ENCODE data around the gene USP3. TPM values are rescaled to one million over a fixed set of nuclear protein-coding genes. Genes with fewer than 3 reads are reported as not detected.

USP3 gene
- total RNA-seq, 2 donors from 2014 or later: 48.8 to 50.1 TPM

- DNase-seq (no peak), ATAC-seq (no peak)
- Histone ChIP-seq H3K4me3 (no peak overlapping the region), H3K9me3 (no peaks in the 10 kb centered on the region), H3K27ac (no peak overlapping the region), H3K36me3 (replicated peaks in 1 of 2; ENCODE audit: insufficient read depth in 1 of 2, low read depth in 2 of 2) (peaks cover 0 to 10% of the 10 kb centered on the region in 2 donors), H3K27me3 (no peaks in the 10 kb centered on the region), H3K4me1 (peaks cover 7% of the 10 kb centered on the region)
- WGBS, 2 donors: 47 to 64% methylated on average over 1 of the region's 1 CpG
- intact Hi-C loops (cut with DNase I): no loop called here
- TF ChIP-seq CTCF (IDR thresholded peaks at IDR 0.05) (no peak), POLR2A (IDR thresholded peaks at IDR 0.05) (no peak)
These were observed 70.9 kb downstream of the USP3 start for GRCh38 chr15:63575312-63575711.

GRCh38 chr15:63576441-63576840 is 72.0 kb downstream of the USP3 start:
- Histone ChIP-seq H3K4me3 (no peak overlapping the region), H3K4me1 (peaks cover 7% of the 10 kb centered on the region), H3K27ac (no peak overlapping the region), H3K36me3 (replicated peaks in 1 of 2; ENCODE audit: insufficient read depth in 1 of 2, low read depth in 2 of 2) (peaks cover 0 to 5% of the 10 kb centered on the region in 2 donors), H3K27me3 (no peaks in the 10 kb centered on the region), H3K9me3 (no peaks in the 10 kb centered on the region)
- DNase-seq (no peak), ATAC-seq (no peak)
- TF ChIP-seq POLR2A (IDR thresholded peaks at IDR 0.05) (no peak), CTCF (IDR thresholded peaks at IDR 0.05) (no peak)
- intact Hi-C loops (cut with DNase I): no loop called here
- WGBS, 2 donors: 72% methylated on average over 6 of the region's 6 CpGs

- Histone ChIP-seq H3K36me3 (replicated peaks in 1 of 2; ENCODE audit: insufficient read depth in 1 of 2, low read depth in 2 of 2) (no peaks in the 10 kb centered on the region), H3K27ac (no peak overlapping the region), H3K4me1 (peaks cover 5% of the 10 kb centered on the region), H3K4me3 (no peak overlapping the region), H3K9me3 (no peaks in the 10 kb centered on the region), H3K27me3 (no peaks in the 10 kb centered on the region)
- TF ChIP-seq CTCF (IDR thresholded peaks at IDR 0.05): no peak
- intact Hi-C loops (cut with DNase I): no loop called here
- ATAC-seq: no peak
- no peak for DNase-seq
These were observed 77.8 kb downstream of the USP3 start for GRCh38 chr15:63582179-63582578.

GRCh38 chr15:63582718-63583426 is 78.5 kb downstream of the USP3 start:
- intact Hi-C loops (cut with DNase I): no loop called here
- Histone ChIP-seq H3K9me3 (no peaks in the 10 kb centered on the region), H3K4me1 (peaks cover 12% of the 10 kb centered on the region), H3K27ac (no peak overlapping the region), H3K36me3 (replicated peaks in 1 of 2; ENCODE audit: insufficient read depth in 1 of 2, low read depth in 2 of 2) (no peaks in the 10 kb centered on the region), H3K27me3 (no peaks in the 10 kb centered on the region), H3K4me3 (no peak overlapping the region)
- 86 to 92% methylated on average over 2 of the region's 2 CpGs for WGBS, 2 donors
- DNase-seq (no peak), ATAC-seq (no peak)
- no peak for TF ChIP-seq POLR2A (IDR thresholded peaks at IDR 0.05)
- TF ChIP-seq CTCF (IDR thresholded peaks at IDR 0.05): no peak

- no peak overlapping the region for H3K4me3 ChIP-seq
- no peak for TF ChIP-seq POLR2A (IDR thresholded peaks at IDR 0.05)
- no peak for TF ChIP-seq CTCF (IDR thresholded peaks at IDR 0.05)
- ATAC-seq (no peak), DNase-seq (no peak)
- H3K27ac ChIP-seq: no peak overlapping the region
- no peaks in the 10 kb centered on the region for H3K9me3 ChIP-seq
- WGBS, 2 donors: 95 to 97% methylated on average over 5 of the region's 5 CpGs
- H3K27me3 ChIP-seq: no peaks in the 10 kb centered on the region
- peaks cover 0 to 19% of the 10 kb centered on the region in 2 donors for H3K36me3 ChIP-seq (replicated peaks in 1 of 2; ENCODE audit: insufficient read depth in 1 of 2, low read depth in 2 of 2)
- intact Hi-C loops (cut with DNase I): no loop called here
- peaks cover 16% of the 10 kb centered on the region for H3K4me1 ChIP-seq
These were observed 82.4 kb downstream of the USP3 start for GRCh38 chr15:63586790-63587189.

Measured in body of pancreas (tissue), 4 donors.